HepG2 (cell line): ENCODE data around the gene IZUMO4. TPM values are rescaled to one million over a fixed set of nuclear protein-coding genes. Genes with fewer than 3 reads are reported as not detected.

ENCODE experiments used
- HNRNPH1 ChIP-seq: fragments of 200-400 bp; formaldehyde crosslinking; optimal IDR thresholded peaks from 2 replicates; pipeline ENCODE3; 2017; ENCODE audit warnings: mild to moderate bottlenecking, low read depth, low read length
- KDM4B ChIP-seq: sonication (generic); formaldehyde crosslinking; IDR thresholded peaks from 2 replicates; pipeline ENCODE4 v1.4.0; 2020; ENCODE audit warnings: missing genetic modification reagents
- MED8 ChIP-seq: sonication (generic); formaldehyde crosslinking; IDR thresholded peaks from 2 replicates; pipeline ENCODE4 v1.8.1; 2023; ENCODE audit warnings: mild to moderate bottlenecking, missing genetic modification reagents; ENCODE audit not compliant: insufficient replicate concordance
- MYNN ChIP-seq: sonication (generic); formaldehyde crosslinking; IDR thresholded peaks from 2 replicates; pipeline ENCODE4 v1.4.0; 2020; ENCODE audit warnings: mild to moderate bottlenecking, low read depth, missing genetic modification reagents
- SAP130 ChIP-seq: IDR thresholded peaks from 2 replicates; pipeline ENCODE4 v1.6.1; 2016; ENCODE audit warnings: low read depth
- SP4 ChIP-seq: sonication (generic); formaldehyde crosslinking; IDR thresholded peaks from 2 replicates; pipeline ENCODE4 v1.8.1; 2023; ENCODE audit warnings: mild to moderate bottlenecking, missing genetic modification reagents
- ZNF292 ChIP-seq: sonication (generic); formaldehyde crosslinking; IDR thresholded peaks from 2 replicates; pipeline ENCODE4 v1.8.1; 2022; ENCODE audit warnings: mild to moderate bottlenecking, low read depth, missing genetic modification reagents, borderline replicate concordance
- ZNF296 ChIP-seq: sonication (generic); formaldehyde crosslinking; conservative IDR thresholded peaks from 2 replicates; pipeline ENCODE4 v1.5.0; 2020; ENCODE audit warnings: mild to moderate bottlenecking, missing genetic modification reagents
- ZNF343 ChIP-seq: sonication (generic); formaldehyde crosslinking; IDR thresholded peaks from 2 replicates; pipeline ENCODE4 v1.4.0; 2020; ENCODE audit warnings: mild to moderate bottlenecking, missing genetic modification reagents
- polyA plus RNA-seq, 8 experiments: library from polyadenylated mRNA; depleted of rRNA in 3 of 8; stranded (reverse) in 7 of 8; unstranded in 1 of 8; fragments of >200 nt; fragmentation: Illumina TruSeq in 4 of 8; extraction: Trizol in 4 of 8; gene quantifications; 2 replicates each; pipeline versions ENCODE4 v1.2.1 to v1.2.3, GENCODE V29; 2011 to 2016; ENCODE audit warnings: low read depth in 4 of 8, missing spikeins in 1 of 8, mixed read lengths in 1 of 8; ENCODE audit not compliant: insufficient read depth in 1 of 8
- total RNA-seq, 5 experiments: library from RNA; depleted of rRNA; stranded (reverse); fragments of >200 nt; fragmentation: Illumina TruSeq; extraction: Trizol; gene quantifications; 2 replicates each; pipeline ENCODE4 v1.2.3, GENCODE V29; 2016; ENCODE audit warnings: low read depth in 1 of 5
- TF ChIP-seq, protein P1 (sequence below), 2 experiments: sonication (generic) in 1 of 2; formaldehyde crosslinking in 1 of 2; IDR thresholded peaks; 2 replicates each; pipeline versions ENCODE4 v1.5.1 to v1.6.1; 2011 to 2020; ENCODE audit warnings: borderline replicate concordance in 1 of 2, low read depth in 1 of 2, low read length in 1 of 2, mild to moderate bottlenecking in 1 of 2, missing genetic modification reagents in 1 of 2, moderate library complexity in 1 of 2
- TF ChIP-seq, protein P2 (sequence below): sonication (generic); formaldehyde crosslinking; IDR thresholded peaks from 2 replicates; pipeline ENCODE4 v1.5.0; 2020; ENCODE audit warnings: mild to moderate bottlenecking, missing genetic modification reagents, borderline replicate concordance
- TF ChIP-seq, protein P3 (sequence below): IDR thresholded peaks from 2 replicates; pipeline ENCODE4 v1.6.1; 2016; ENCODE audit warnings: missing biosample characterization, missing genetic modification reagents, low read depth
- TF ChIP-seq, protein P4 (sequence below): sonication (generic); formaldehyde crosslinking; IDR thresholded peaks from 2 replicates; pipeline ENCODE4 v1.9.0; 2021; ENCODE audit warnings: missing genetic modification reagents, mild to moderate bottlenecking, borderline replicate concordance

The IZUMO4 gene
- total and polyA plus RNA-seq, 2 of the 13 experiments (the other 11 are each of a cell fraction or from before 2014, with no cell fraction given): 0.77 to 3.9 TPM

DNA sequence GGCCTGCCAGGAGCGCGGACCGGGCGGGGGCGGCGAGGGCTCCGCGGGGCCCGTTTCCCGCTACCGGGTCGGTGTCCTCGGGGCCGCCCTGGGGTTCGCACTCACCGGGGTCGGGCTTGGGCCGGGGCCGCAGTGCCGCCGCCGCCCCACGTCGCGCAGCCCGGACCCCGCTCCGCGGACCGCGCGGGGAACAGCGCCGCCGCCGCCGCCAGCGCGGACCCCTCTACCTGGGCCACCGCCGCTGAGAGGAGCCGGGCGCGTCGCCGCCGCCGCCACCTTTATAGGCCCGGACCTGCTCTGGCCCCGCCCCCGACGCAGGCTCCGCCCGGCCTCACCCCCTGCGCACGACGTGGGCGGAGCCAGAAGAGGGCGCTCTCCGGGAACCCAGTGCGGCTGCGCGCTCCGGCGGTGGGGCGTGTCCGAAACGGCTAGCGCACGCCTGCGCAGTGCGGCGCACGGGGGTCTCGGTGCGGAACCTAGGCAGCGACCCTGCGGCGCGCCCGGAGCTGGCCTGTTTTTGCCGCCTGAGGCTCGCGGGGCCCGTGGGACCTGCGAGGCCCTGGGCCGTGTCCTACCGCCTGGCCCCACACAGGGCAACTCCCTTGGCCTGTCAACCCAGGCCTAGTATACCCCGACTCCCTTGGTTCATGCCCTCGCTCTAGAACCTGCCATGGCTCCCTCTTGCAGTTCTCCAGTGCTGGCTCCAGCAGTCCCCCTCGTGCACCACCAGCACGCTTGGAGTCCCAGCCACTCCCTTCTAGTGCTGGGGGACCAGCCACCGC is 45.5 kb upstream of the IZUMO4 start, which contains the start of gene MKNK2 (continued):
- TF ChIP-seq ZNF343 (CRISPR knock-in tag) (no peak), ZNF292 (CRISPR knock-in tag) (no peak), HNRNPH1 (no peak), MED8 (CRISPR knock-in tag) (no peak), KDM4B (CRISPR knock-in tag) (no peak), MYNN (no peak), SP4 (CRISPR knock-in tag) (peak; percentile 98), SAP130 (peak; percentile 60; the same call in 1 of the 2 replicates), ZNF296 (no peak)
- TF ChIP-seq, protein P1, sequence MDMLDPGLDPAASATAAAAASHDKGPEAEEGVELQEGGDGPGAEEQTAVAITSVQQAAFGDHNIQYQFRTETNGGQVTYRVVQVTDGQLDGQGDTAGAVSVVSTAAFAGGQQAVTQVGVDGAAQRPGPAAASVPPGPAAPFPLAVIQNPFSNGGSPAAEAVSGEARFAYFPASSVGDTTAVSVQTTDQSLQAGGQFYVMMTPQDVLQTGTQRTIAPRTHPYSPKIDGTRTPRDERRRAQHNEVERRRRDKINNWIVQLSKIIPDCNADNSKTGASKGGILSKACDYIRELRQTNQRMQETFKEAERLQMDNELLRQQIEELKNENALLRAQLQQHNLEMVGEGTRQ (IDR thresholded peaks at IDR 0.05; ENCODE audit: low read depth, low read length): no peak
- TF ChIP-seq, protein P1 (CRISPR knock-in tag; IDR thresholded peaks at IDR 0.05; ENCODE audit: borderline replicate concordance): no peak
- TF ChIP-seq, protein P2, sequence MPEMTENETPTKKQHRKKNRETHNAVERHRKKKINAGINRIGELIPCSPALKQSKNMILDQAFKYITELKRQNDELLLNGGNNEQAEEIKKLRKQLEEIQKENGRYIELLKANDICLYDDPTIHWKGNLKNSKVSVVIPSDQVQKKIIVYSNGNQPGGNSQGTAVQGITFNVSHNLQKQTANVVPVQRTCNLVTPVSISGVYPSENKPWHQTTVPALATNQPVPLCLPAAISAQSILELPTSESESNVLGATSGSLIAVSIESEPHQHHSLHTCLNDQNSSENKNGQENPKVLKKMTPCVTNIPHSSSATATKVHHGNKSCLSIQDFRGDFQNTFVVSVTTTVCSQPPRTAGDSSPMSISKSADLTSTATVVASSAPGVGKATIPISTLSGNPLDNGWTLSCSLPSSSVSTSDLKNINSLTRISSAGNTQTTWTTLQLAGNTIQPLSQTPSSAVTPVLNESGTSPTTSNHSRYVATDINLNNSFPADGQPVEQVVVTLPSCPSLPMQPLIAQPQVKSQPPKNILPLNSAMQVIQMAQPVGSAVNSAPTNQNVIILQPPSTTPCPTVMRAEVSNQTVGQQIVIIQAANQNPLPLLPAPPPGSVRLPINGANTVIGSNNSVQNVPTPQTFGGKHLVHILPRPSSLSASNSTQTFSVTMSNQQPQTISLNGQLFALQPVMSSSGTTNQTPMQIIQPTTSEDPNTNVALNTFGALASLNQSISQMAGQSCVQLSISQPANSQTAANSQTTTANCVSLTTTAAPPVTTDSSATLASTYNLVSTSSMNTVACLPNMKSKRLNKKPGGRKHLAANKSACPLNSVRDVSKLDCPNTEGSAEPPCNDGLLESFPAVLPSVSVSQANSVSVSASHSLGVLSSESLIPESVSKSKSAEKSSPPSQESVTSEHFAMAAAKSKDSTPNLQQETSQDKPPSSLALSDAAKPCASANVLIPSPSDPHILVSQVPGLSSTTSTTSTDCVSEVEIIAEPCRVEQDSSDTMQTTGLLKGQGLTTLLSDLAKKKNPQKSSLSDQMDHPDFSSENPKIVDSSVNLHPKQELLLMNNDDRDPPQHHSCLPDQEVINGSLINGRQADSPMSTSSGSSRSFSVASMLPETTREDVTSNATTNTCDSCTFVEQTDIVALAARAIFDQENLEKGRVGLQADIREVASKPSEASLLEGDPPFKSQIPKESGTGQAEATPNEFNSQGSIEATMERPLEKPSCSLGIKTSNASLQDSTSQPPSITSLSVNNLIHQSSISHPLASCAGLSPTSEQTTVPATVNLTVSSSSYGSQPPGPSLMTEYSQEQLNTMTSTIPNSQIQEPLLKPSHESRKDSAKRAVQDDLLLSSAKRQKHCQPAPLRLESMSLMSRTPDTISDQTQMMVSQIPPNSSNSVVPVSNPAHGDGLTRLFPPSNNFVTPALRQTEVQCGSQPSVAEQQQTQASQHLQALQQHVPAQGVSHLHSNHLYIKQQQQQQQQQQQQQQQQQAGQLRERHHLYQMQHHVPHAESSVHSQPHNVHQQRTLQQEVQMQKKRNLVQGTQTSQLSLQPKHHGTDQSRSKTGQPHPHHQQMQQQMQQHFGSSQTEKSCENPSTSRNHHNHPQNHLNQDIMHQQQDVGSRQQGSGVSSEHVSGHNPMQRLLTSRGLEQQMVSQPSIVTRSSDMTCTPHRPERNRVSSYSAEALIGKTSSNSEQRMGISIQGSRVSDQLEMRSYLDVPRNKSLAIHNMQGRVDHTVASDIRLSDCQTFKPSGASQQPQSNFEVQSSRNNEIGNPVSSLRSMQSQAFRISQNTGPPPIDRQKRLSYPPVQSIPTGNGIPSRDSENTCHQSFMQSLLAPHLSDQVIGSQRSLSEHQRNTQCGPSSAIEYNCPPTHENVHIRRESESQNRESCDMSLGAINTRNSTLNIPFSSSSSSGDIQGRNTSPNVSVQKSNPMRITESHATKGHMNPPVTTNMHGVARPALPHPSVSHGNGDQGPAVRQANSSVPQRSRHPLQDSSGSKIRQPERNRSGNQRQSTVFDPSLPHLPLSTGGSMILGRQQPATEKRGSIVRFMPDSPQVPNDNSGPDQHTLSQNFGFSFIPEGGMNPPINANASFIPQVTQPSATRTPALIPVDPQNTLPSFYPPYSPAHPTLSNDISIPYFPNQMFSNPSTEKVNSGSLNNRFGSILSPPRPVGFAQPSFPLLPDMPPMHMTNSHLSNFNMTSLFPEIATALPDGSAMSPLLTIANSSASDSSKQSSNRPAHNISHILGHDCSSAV (CRISPR knock-in tag): peak; percentile 93; the same call in 1 of the 2 replicates
- TF ChIP-seq, protein P3, sequence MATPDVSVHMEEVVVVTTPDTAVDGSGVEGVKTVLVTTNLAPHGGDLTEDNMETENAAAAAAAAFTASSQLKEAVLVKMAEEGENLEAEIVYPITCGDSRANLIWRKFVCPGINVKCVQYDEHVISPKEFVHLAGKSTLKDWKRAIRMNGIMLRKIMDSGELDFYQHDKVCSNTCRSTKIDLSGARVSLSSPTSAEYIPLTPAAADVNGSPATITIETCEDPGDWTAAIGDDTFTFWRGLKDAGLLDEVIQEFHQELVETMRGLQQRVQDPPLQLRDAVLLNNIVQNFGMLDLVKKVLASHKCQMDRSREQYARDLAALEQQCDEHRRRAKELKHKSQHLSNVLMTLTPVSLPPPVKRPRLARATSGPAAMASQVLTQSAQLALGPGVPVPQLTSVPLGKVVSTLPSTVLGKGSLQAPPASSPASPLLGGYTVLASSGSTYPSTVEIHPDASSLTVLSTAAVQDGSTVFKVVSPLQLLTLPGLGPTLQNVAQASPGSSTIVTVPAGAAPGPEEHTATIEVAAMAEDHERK (CRISPR knock-in tag): 0 out of 2 replicates have a peak, but pooled peaks have one; percentile 45
- TF ChIP-seq, protein P4, sequence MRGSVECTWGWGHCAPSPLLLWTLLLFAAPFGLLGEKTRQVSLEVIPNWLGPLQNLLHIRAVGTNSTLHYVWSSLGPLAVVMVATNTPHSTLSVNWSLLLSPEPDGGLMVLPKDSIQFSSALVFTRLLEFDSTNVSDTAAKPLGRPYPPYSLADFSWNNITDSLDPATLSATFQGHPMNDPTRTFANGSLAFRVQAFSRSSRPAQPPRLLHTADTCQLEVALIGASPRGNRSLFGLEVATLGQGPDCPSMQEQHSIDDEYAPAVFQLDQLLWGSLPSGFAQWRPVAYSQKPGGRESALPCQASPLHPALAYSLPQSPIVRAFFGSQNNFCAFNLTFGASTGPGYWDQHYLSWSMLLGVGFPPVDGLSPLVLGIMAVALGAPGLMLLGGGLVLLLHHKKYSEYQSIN: no peak
